GM19324 (cell line): ENCODE data around the gene RPEL1.

Source experiments
- ATAC-seq: cut with Tn5 transposase; IDR thresholded peaks from one replicate; pipeline ENCODE4 v1.9.1; 2021; ENCODE audit warnings: mild to moderate bottlenecking, moderate library complexity; ENCODE audit not compliant: unreplicated experiment, low FRiP score

The RPEL1 gene

DNA sequence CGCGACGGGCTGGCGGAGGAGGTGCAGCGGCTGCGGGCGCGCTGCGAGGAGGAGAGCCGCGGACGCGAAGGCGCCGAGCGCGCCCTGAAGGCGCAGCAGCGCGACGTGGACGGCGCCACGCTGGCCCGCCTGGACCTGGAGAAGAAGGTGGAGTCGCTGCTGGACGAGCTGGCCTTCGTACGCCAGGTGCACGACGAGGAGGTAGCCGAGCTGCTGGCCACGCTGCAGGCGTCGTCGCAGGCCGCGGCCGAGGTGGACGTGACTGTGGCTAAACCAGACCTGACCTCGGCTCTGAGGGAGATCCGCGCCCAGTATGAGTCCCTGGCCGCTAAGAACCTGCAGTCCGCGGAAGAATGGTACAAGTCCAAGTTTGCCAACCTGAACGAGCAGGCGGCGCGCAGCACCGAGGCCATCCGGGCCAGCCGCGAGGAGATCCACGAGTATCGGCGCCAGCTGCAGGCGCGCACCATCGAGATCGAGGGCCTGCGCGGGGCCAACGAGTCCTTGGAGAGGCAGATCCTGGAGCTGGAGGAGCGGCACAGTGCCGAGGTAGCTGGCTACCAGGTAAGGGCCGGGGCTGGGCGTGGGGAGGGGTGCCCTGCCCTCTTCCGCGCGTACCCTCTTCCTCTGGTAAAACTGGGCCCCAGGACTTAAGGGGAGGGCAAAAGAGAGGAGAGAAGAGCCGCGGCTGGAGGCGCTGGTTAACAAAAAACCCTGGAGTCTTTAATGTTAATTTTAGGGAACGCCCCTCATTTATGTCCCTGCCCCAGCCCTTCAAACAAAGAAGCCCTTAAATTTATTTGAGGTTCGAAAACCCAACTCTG lies 32.2 kb downstream of the RPEL1 start:
- no peak for ATAC-seq

DNA sequence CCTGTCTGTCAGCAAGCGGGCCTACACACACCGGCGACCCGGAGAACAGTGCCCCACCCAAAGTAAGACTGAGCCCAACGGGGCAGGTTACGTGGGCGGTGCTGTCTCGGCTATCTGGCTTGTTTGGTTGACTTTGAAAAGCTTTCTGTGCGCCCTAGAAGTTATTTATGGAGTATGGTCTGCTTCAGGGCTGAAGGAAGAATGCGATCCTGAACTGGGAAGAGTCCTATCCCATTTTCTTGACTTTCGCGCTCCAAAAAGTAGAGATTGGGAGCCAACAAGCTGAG lies 32.8 kb downstream of the RPEL1 start:
- ATAC-seq: no peak

DNA sequence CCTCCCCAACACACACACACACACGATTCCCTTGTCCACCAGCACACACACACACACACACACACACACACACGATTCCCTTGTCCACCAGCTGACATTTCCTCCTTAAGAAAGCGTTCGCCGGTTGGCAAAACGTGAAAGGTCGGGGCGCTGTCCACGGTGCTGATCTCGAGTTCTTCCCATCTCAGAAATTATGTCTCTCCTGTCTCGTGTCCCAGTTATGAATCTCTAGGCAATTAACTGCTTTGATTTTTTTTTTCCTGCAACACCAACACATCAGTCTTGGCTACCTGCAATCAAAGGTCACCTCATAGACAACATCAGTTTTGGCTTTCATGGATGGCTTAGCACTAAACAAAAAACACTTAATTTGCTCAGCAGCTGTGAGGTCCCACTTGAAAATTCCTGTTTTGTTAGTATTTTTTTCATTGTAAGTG lies 33.2 kb downstream of the RPEL1 start:
- no peak for ATAC-seq

DNA sequence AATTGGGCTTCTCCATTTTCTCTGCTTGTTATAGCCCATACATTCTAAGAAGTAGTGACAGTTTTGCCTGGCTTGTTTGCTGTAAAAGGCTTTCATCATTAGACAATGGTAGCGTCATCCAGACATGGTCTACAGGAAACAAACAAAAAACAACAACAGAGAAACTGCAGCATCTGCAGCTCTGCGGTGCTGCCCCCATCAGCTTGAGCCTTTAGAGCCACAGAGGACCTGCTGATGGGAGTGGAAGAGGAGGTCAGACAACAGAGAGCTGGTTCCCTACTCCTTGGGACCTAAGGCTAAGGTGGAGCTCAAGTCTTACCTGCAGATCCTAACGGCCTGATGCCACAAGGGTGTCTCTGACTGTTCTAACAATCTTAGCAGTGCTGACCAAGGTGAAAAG lies 34.3 kb downstream of the RPEL1 start:
- no peak for ATAC-seq

DNA sequence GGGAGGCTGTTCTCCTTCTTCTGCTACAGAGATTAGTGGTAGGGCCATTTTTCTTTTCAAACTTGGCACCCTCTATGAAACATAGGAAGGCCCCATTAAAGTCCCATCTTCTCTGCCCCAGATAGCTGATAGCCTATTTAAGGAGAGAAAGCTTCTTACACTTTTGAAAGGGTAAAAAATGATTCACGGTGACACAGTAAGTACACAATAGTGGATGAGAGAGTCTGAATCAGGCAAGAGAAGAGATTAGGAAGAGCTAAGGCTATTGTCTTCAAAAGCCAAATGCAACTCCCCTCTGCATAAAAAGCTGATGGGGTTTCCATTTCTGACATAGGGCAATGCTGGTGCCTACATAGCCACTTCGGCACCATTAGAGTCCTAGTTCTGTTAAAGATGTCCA lies 34.8 kb downstream of the RPEL1 start:
- ATAC-seq: no peak

DNA sequence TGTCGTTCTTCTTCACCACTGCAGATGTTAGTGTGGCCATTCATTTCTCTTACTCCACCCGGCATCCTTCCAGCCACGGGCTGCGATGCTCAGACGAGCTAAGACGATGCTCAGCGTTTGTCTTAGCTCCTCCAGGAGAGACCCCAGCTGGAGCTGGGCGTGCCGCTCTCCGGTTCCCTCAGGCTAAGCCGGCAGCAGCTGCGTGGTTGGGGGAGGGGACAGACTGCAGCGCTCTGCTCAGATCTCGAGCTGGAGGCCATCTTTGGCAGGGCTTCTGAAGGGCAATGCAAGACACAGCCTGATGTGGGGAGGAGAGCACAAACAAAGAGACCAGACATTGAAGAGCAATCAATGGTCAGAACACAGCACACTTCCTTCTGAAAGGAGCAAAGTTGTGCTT lies 36.1 kb downstream of the RPEL1 start:
- no peak for ATAC-seq

DNA sequence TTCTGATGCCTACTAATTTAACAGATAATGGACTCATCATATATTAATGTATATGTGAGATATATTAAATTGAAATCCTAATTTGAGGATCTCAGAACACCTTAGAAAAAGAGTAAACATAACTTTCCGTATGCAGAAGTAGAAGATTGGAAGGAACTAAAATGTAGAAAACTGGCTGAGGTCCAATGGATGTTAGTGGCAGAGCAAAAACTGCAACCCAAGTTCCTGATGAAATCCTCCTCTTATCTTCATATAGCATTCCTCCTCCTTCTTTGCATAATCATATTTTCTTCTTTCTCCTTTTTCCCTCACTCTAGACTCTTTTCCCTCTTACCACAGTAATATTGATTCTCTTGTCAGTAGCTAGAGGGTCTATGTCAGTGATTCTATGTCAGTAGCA lies 37.3 kb downstream of the RPEL1 start:
- ATAC-seq: no peak

DNA sequence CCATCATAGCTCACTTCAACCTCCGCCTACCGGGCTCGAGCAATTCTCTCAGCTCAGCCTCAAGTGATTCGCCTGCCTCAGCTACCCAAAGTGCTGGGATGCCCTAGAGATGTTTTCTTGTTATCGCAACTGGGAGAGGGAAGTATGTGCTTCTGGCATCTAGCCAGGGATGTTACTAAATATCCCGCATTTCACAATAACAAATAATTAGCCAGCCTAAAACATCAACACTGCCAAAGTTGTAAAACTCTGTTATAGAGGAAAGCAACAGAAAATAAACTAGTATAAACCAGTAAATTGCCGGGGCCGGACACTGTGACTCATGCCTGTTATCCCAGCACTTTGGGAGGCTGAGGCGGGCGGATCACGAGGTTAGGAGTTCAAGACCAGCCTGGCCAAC lies 38.5 kb downstream of the RPEL1 start:
- ATAC-seq: no peak

DNA sequence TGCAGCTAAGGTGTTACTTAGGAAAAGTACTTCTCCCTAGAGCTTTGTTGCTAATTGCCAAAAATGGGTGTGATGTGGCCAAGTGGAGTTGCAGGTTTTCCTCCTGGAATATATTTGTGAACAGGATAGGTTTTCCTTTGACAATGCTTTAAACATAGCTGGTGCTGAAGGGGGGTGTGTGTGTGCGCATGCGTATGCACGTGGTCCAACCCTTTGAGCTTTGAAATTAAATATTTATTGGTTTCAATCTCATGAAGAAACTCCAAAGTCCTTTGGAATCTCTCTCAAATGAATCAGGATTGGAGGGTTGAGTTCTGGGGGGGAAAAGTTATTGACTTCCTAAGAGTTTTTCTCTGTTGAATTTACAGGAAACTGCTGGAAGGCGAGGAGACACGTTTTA lies 42.3 kb downstream of the RPEL1 start:
- ATAC-seq: no peak

DNA sequence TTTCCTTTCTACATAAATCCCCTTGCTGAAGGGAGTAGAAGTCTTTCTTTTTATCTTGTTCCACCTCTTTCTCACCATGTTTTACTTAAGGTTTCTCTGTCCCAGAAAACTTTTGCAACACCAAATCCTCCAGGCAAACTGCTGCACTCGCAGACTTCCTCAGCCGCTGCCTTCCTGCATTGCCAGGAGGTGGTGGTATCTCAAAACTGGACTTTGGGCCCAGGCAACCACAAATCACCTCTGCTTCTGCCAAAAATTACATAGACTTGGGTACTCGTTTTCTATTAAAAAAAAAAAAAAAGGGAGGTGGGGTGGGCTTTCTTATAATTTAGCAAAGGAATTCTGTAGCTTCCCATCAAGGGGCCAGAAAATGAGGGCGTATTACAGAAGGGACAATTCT lies 45.9 kb downstream of the RPEL1 start:
- ATAC-seq: no peak

DNA sequence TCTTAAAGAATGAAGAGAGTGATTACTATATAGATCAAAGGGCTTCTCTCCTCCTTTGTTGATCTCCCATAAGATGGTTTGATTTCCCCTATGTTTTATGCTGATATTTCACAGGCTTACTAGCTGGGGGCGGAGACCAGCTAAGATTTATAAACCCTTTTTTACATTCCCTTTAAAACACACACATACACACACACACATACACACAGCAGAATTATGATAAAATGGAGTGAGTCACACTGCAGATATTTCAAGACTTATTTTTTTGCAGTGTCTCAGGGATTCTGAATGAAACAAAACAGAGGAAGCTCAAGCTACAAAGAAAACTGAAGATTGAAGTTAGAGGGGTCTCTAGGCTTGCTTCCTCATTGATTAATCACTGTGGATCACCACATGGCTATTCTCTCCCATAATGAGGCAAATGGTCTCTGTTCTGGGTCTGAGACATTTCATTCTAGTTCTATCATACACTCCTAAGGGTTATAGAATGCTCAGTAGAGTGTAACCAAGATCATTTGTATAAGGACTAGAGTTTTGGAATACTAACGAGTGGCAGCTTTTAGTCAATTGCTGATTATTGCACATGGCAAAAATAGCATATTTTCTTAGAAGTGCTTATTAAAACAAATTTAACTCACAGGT lies 49.8 kb downstream of the RPEL1 start:
- no peak for ATAC-seq
